CD14-positive monocyte (primary cell): ENCODE data around the gene BAIAP3. TPM values are rescaled to one million over a fixed set of nuclear protein-coding genes. Genes with fewer than 3 reads are reported as not detected.

Experiments
- DNase-seq, 3 donors: peaks; one replicate each; pipeline ENCODE4 v3.0.0-alpha.2; 2011 to 2022
- H2AFZ ChIP-seq: 2 replicates; pipeline ENCODE4 v1.6.0; 2012; ENCODE audit warnings: mild to moderate bottlenecking, low read depth, low read length, inconsistent platforms; ENCODE audit not compliant: insufficient read depth, poor library complexity, severe bottlenecking
- H3K27ac ChIP-seq, 2 donors: 1 replicate in 1 of 2; 2 replicates in 1 of 2; pipeline ENCODE4 v1.5.1; 2012 to 2013; ENCODE audit warnings: low read length in 2 of 2, control low read depth in 1 of 2, inconsistent platforms in 1 of 2, low read depth in 1 of 2, mild to moderate bottlenecking in 1 of 2
- H3K27me3 ChIP-seq, 2 donors: one replicate each; pipeline versions ENCODE4 v1.6.0 to v1.6.1; 2011 to 2013; ENCODE audit warnings: low read length in 2 of 2; ENCODE audit not compliant: control insufficient read depth in 2 of 2, insufficient read depth in 2 of 2
- H3K36me3 ChIP-seq, 2 donors: replicated peaks in 1 of 2; 1 replicate in 1 of 2; 2 replicates in 1 of 2; pipeline versions ENCODE4 v1.5.1 to v1.6.1; 2012 to 2013; ENCODE audit warnings: low read length in 2 of 2, control low read depth in 1 of 2, inconsistent platforms in 1 of 2, mild to moderate bottlenecking in 1 of 2; ENCODE audit not compliant: insufficient read depth in 2 of 2, control insufficient read depth in 1 of 2
- H3K4me1 ChIP-seq, 2 donors: 1 replicate in 1 of 2; 2 replicates in 1 of 2; pipeline versions ENCODE4 v1.5.1 to v1.6.1; 2012 to 2013; ENCODE audit warnings: low read length in 2 of 2, control low read depth in 1 of 2, inconsistent platforms in 1 of 2, mild to moderate bottlenecking in 1 of 2, moderate library complexity in 1 of 2; ENCODE audit not compliant: insufficient read depth in 2 of 2, control insufficient read depth in 1 of 2
- H3K4me2 ChIP-seq: replicated peaks from 2 replicates; pipeline ENCODE3; 2012; ENCODE audit warnings: low read length, moderate library complexity, mild to moderate bottlenecking; ENCODE audit not compliant: poor library complexity, severe bottlenecking; ENCODE audit errors: extremely low read depth
- H3K4me3 ChIP-seq, 3 experiments: fragments of 200-600 bp in 1 of 3; sonication (generic) in 1 of 3; replicated peaks in 1 of 3; 1 replicate in 2 of 3; 2 replicates in 1 of 3; pipeline ENCODE4 v1.5.1; 2011 to 2013; ENCODE audit warnings: low read length in 3 of 3, mild to moderate bottlenecking in 3 of 3, control low read depth in 2 of 3, low read depth in 2 of 3, inconsistent platforms in 1 of 3, moderate library complexity in 1 of 3
- H3K79me2 ChIP-seq: 2 replicates; pipeline ENCODE4 v1.6.0; 2012; ENCODE audit warnings: mild to moderate bottlenecking, control low read depth, inconsistent platforms, low read length, moderate library complexity; ENCODE audit not compliant: insufficient read depth
- H3K9ac ChIP-seq: 2 replicates; pipeline ENCODE4 v1.6.0; 2017; ENCODE audit warnings: low read length, mild to moderate bottlenecking; ENCODE audit not compliant: insufficient read depth, poor library complexity, severe bottlenecking
- H3K9me3 ChIP-seq, 2 donors: replicated peaks in 1 of 2; 1 replicate in 1 of 2; 2 replicates in 1 of 2; pipeline versions ENCODE4 v1.5.1 to v1.6.1; 2012 to 2013; ENCODE audit warnings: low read length in 2 of 2, control low read depth in 1 of 2; ENCODE audit not compliant: control insufficient read depth in 1 of 2, insufficient read depth in 1 of 2
- H4K20me1 ChIP-seq: 2 replicates; pipeline ENCODE4 v1.6.0; 2012; ENCODE audit warnings: mild to moderate bottlenecking, low read length, control low read depth, moderate library complexity; ENCODE audit not compliant: insufficient read depth
- H3K27ac Mint-ChIP-seq, 7 donors: one replicate each; pipeline ENCODE4 v1.8.0; 2020; ENCODE audit warnings: mild to moderate bottlenecking in 7 of 7, mixed read lengths in 7 of 7, moderate library complexity in 6 of 7, inconsistent platforms in 2 of 7
- H3K27me3 Mint-ChIP-seq, 3 donors: one replicate each; pipeline ENCODE4 v1.8.0; 2021 to 2022; ENCODE audit warnings: low read depth in 3 of 3, mild to moderate bottlenecking in 3 of 3, mixed read lengths in 3 of 3, moderate library complexity in 3 of 3, inconsistent platforms in 1 of 3
- H3K36me3 Mint-ChIP-seq, 2 donors: one replicate each; pipeline ENCODE4 v1.8.0; 2020; ENCODE audit warnings: mixed read lengths in 2 of 2, inconsistent platforms in 1 of 2, mild to moderate bottlenecking in 1 of 2
- H3K4me1 Mint-ChIP-seq: one replicate; pipeline ENCODE4 v1.8.0; 2020; ENCODE audit warnings: mild to moderate bottlenecking, mixed read lengths
- H3K4me3 Mint-ChIP-seq, 2 donors: one replicate each; pipeline ENCODE4 v1.8.0; 2020; ENCODE audit warnings: mild to moderate bottlenecking in 2 of 2, mixed read lengths in 2 of 2, moderate library complexity in 1 of 2
- H3K9me3 Mint-ChIP-seq, 7 donors: one replicate each; pipeline ENCODE4 v1.8.0; 2020 to 2022; ENCODE audit warnings: mixed read lengths in 7 of 7, mild to moderate bottlenecking in 6 of 7, moderate library complexity in 6 of 7, inconsistent platforms in 2 of 7
- CTCF ChIP-seq: fragments of 200-600 bp; IDR thresholded peaks from one replicate; pipeline ENCODE4 v1.8.0; 2022; ENCODE audit warnings: antibody characterized with exemption, mild to moderate bottlenecking
- WGBS: methylation state at CpG from one replicate; pipeline ENCODE4 v1.1.5; 2013; ENCODE audit warnings: missing lambda C conversion rate; ENCODE audit not compliant: insufficient coverage; 5-methylcytosine and 5-hydroxymethylcytosine counted together
- intact Hi-C, 2 donors: fragments of 100-400 bp; cut with micrococcal nuclease; formaldehyde crosslinking; loops; one replicate each; pipeline versions ENCODE4 v1.15.0 to v1.15.1; 2023
- polyA plus RNA-seq, 3 donors: library from polyadenylated mRNA; depleted of rRNA in 1 of 3; unstranded in 2 of 3; stranded (reverse) in 1 of 3; fragments of 300-500 nt in 2 of 3; fragments of >200 nt in 1 of 3; fragmentation: Illumina TruSeq in 2 of 3; gene quantifications; 1 replicate in 2 of 3; 2 replicates in 1 of 3; pipeline ENCODE4 v1.2.3, GENCODE V29; 2012 to 2021

The BAIAP3 gene
- polyA plus RNA-seq, 3 donors, result 1.0 TPM; not detected in 2

DNA sequence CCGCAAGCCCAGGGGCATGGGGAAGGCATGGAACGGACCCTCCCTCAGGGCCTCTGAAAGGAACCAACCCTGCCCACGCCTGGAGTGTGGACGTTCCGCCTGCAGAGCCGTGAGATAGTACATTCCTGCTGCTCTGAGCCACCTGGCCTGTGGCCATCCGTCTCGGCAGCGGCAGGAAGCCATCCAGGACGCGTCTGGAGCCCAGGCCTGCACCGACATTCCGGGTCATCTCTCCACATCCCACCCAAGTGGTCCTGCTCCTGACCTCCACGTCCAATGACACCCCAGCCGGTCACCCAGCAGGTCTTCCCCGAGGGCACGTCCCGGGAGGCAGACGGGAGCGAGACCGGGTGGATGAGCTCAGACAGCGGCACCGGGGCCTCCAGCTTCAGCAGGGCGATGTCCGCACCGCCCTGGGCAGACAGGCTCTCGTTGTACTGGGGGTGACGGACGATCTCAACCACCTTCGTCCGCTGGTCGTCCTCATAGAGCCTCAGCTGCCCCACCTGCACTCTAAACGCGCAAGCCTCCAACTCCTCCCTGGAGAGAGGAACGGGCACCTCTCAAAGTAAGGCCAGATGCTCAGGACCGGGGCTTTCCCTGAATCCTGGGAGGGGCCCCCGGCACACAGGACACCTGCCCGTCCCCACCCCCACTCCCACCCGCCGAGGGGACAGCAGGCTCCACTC lies 45.3 kb upstream of the BAIAP3 start:
- Mint-ChIP-seq H3K4me1 (peaks cover 21% of the 10 kb centered on the region), H3K27me3 (peaks cover 38 to 69% (median 56%) of the 10 kb centered on the region in 3 donors)
- H3K4me2 ChIP-seq, result no peak overlapping the region

More for the DNA sequence above, 45.3 kb upstream of the BAIAP3 start:
- H3K27ac Mint-ChIP-seq, result no peak overlapping the region
- H3K9me3 ChIP-seq, result no peaks in the 10 kb centered on the region
- intact Hi-C loops, result no loop called here
- peaks cover 0 to 2% (median 0%) of the 10 kb centered on the region in 7 donors for H3K9me3 Mint-ChIP-seq
- peaks cover 0 to 37% of the 10 kb centered on the region in 2 donors for H3K27me3 ChIP-seq
- no peaks in the 10 kb centered on the region for H3K36me3 ChIP-seq
- H4K20me1 ChIP-seq, result no peaks in the 10 kb centered on the region
- H2AFZ ChIP-seq, result no peak overlapping the region
- no peaks in the 10 kb centered on the region for H3K79me2 ChIP-seq
- H3K4me3 ChIP-seq, result no peak overlapping the region
- H3K9ac ChIP-seq, result no peak overlapping the region
- peaks cover 16 to 18% of the 10 kb centered on the region in 2 donors for H3K4me1 ChIP-seq
- WGBS, result 82% methylated on average over 29 of the region's 40 CpGs
- H3K4me3 Mint-ChIP-seq, result peak overlapping the region in 1 of 2 donors; percentile 35
- H3K36me3 Mint-ChIP-seq, result no peaks in the 10 kb centered on the region
- no peak for TF ChIP-seq CTCF
- H3K27ac ChIP-seq, result no peak overlapping the region
- no peak for DNase-seq
